ENCODE results near the gene PEMT.

The PEMT gene

DNA sequence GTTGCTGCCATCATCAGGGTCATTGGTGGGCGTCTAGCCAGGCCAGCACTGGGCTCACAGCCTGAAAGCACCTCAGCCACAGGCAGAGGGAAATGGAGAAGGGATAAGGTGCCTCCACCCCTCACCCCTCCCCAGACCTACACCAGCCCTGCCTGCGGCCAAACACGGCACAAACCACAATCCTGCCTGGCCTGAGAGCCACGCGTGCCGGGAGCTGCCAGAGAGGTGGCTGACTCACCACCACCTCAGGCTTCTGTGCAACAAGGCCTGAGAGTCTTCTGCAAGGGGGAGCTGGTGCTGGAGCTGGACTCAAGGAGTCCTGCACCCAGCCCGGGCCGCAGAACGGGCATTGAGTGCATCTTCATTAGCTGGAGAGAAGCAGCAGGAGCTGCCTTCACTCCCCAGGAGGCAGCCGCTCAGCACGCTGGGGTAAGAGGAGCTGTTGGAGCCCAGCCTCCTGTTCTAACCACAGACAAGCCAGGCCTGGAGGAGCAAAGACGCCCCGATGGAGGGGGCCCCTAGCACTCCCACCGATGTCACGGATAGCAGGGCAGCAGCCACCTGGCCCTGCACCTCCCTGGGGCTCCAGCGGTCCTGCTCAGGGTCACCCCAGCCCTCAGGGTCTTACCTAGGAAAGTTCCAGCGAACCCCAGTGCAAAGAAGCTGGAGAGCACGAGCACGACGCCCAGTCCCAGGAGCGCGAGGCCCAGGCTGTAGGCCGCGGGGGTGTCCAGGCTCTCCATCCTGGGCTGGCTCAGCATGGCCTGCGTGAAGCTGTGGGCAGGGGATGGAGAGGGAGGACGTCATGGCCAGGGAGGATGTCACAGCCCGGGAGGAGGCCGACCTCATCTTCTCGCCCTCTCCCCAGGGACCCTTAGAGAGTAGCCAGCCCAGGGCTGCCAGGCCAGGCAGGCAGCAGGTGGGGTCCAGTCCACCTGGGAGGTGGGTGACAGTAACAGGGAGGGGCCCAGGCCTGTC, 79.3 kb downstream of the PEMT start:
- peak overlapping the region in 7 of 11 experiments; percentile 1 to 59 (median 28); a peak in 9 of 22 replicates for H3K9ac ChIP-seq
- no peak overlapping the region for H3K4me3 ChIP-seq
- peak overlapping the region in 3 of 11 experiments; percentile 36 to 49 (median 43); a peak in 6 of 22 replicates for H3K27ac ChIP-seq
- H3K36me3 ChIP-seq, result no peaks in the 10 kb centered on the region
- no peaks in the 10 kb centered on the region for H3K27me3 ChIP-seq
- TF ChIP-seq Cebpa-rat (IDR thresholded peaks at IDR 0.05), result no peak
- H3K4me1 ChIP-seq, result peaks cover 63 to 100% (median 100%) of the 10 kb centered on the region in 10 experiments
- peaks cover 0 to 40% (median 6%) of the 10 kb centered on the region in 11 experiments; a peak in 7 of 22 replicates for H4K20me1 ChIP-seq
- no peaks in the 10 kb centered on the region for H3K9me3 ChIP-seq (replicated peaks in 1 of 11)
- peak overlapping the region; percentile 55 to 98 (median 92); a peak in 21 of 22 replicates for H3K4me2 ChIP-seq

- H3K36me3 ChIP-seq, result no peaks in the 10 kb centered on the region
- H3K27me3 ChIP-seq, result no peaks in the 10 kb centered on the region
- peaks cover 0 to 34% (median 5%) of the 10 kb centered on the region in 11 experiments; a peak in 4 of 22 replicates for H4K20me1 ChIP-seq
- H3K9ac ChIP-seq, result peak overlapping the region in 6 of 11 experiments; percentile 16 to 66 (median 58); a peak in 10 of 22 replicates
- H3K27ac ChIP-seq, result peak overlapping the region in 9 of 11 experiments; percentile 37 to 84 (median 65); a peak in 17 of 22 replicates
- peaks cover 63 to 100% (median 100%) of the 10 kb centered on the region in 10 experiments for H3K4me1 ChIP-seq
- H3K4me2 ChIP-seq, result peak overlapping the region; percentile 67 to 98 (median 92)
- H3K4me3 ChIP-seq, result peak overlapping the region in 5 of 10 experiments; percentile 8 to 18 (median 14); a peak in 3 of 20 replicates
- no peaks in the 10 kb centered on the region for H3K9me3 ChIP-seq (replicated peaks in 1 of 11)
- TF ChIP-seq Cebpa-rat (IDR thresholded peaks at IDR 0.05), result no peak
Measured at GRCh38 chr17:17511293-17511741, 80.2 kb downstream of the PEMT start.

GRCh38 chr17:17510456-17511292, 80.8 kb downstream of the PEMT start:
- TF ChIP-seq Cebpa-rat (IDR thresholded peaks at IDR 0.05), result no peak
- Histone ChIP-seq H3K9ac (peak overlapping the region in 9 of 11 experiments; percentile 6 to 66 (median 37); a peak in 13 of 22 replicates), H3K27ac (peak overlapping the region in 9 of 11 experiments; percentile 37 to 84 (median 65); a peak in 18 of 22 replicates)

GRCh38 chr17:17509601-17510425, 81.7 kb downstream of the PEMT start:
- peak overlapping the region in 9 of 11 experiments; percentile 37 to 84 (median 65); a peak in 17 of 22 replicates for H3K27ac ChIP-seq
- peak overlapping the region; percentile 67 to 98 (median 92) for H3K4me2 ChIP-seq
- H3K4me1 ChIP-seq, result peaks cover 57 to 100% (median 100%) of the 10 kb centered on the region in 10 experiments
- H3K36me3 ChIP-seq, result no peaks in the 10 kb centered on the region
- no peaks in the 10 kb centered on the region for H3K27me3 ChIP-seq
- no peak for TF ChIP-seq Cebpa-rat (IDR thresholded peaks at IDR 0.05)
- H3K4me3 ChIP-seq, result peak overlapping the region in 2 of 10 experiments; percentile 8 to 22; a peak in 3 of 20 replicates
- H3K9me3 ChIP-seq (replicated peaks in 1 of 11), result no peaks in the 10 kb centered on the region
- H4K20me1 ChIP-seq, result peaks cover 0 to 24% (median 0%) of the 10 kb centered on the region in 11 experiments; a peak in 4 of 22 replicates
- peak overlapping the region in 6 of 11 experiments; percentile 23 to 66 (median 53); a peak in 10 of 22 replicates for H3K9ac ChIP-seq

More at GRCh38 chr17:17510456-17511292, 80.8 kb downstream of the PEMT start:
- Histone ChIP-seq H3K9me3 (replicated peaks in 1 of 11) (no peaks in the 10 kb centered on the region), H3K36me3 (no peaks in the 10 kb centered on the region), H3K4me3 (peak overlapping the region in 5 of 10 experiments; percentile 8 to 18 (median 14); a peak in 3 of 20 replicates), H3K27me3 (no peaks in the 10 kb centered on the region), H3K4me2 (peak overlapping the region; percentile 67 to 98 (median 92)), H3K4me1 (peaks cover 58 to 100% (median 100%) of the 10 kb centered on the region in 10 experiments), H4K20me1 (peaks cover 0 to 28% (median 2%) of the 10 kb centered on the region in 11 experiments; a peak in 4 of 22 replicates)

- H3K27me3 ChIP-seq, result no peaks in the 10 kb centered on the region
Measured at GRCh38 chr17:17508646-17509591, 82.6 kb downstream of the PEMT start.

GRCh38 chr17:17508019-17508535, 83.4 kb downstream of the PEMT start:
- peak overlapping the region in 1 of 10 experiments; percentile 36; a peak in 1 of 20 replicates for H3K4me3 ChIP-seq
- H3K9ac ChIP-seq, result peak overlapping the region in 3 of 11 experiments; percentile 56 to 63 (median 61); a peak in 2 of 22 replicates
- no peaks in the 10 kb centered on the region for H3K36me3 ChIP-seq
- H3K4me1 ChIP-seq, result peaks cover 55 to 100% (median 100%) of the 10 kb centered on the region in 10 experiments
- H4K20me1 ChIP-seq, result peaks cover 0 to 20% (median 0%) of the 10 kb centered on the region in 11 experiments; a peak in 4 of 22 replicates
- H3K9me3 ChIP-seq (replicated peaks in 1 of 11), result no peaks in the 10 kb centered on the region
- no peak for TF ChIP-seq Cebpa-rat (IDR thresholded peaks at IDR 0.05)
- H3K4me2 ChIP-seq, result peak overlapping the region in 9 of 11 experiments; percentile 57 to 98 (median 93); a peak in 18 of 22 replicates
- no peaks in the 10 kb centered on the region for H3K27me3 ChIP-seq
- peak overlapping the region in 3 of 11 experiments; percentile 57 to 78 (median 64); a peak in 3 of 22 replicates for H3K27ac ChIP-seq

More at GRCh38 chr17:17508646-17509591, 82.6 kb downstream of the PEMT start:
- Histone ChIP-seq H3K4me3 (peak overlapping the region in 1 of 10 experiments; percentile 22; a peak in 2 of 20 replicates), H3K9ac (peak overlapping the region in 5 of 11 experiments; percentile 8 to 66 (median 59); a peak in 8 of 22 replicates), H3K9me3 (replicated peaks in 1 of 11) (no peaks in the 10 kb centered on the region), H3K27ac (peak overlapping the region in 5 of 11 experiments; percentile 61 to 84 (median 77); a peak in 10 of 22 replicates), H3K36me3 (no peaks in the 10 kb centered on the region), H3K4me1 (peaks cover 55 to 100% (median 100%) of the 10 kb centered on the region in 10 experiments), H3K4me2 (peak overlapping the region in 10 of 11 experiments; percentile 75 to 98 (median 92); a peak in 19 of 22 replicates), H4K20me1 (peaks cover 0 to 21% (median 0%) of the 10 kb centered on the region in 11 experiments; a peak in 4 of 22 replicates)
- no peak for TF ChIP-seq Cebpa-rat (IDR thresholded peaks at IDR 0.05)

Data from BLaER1 treated with 17β-estradiol and CSF1 and Interleukin-3, amounts not matched to agents 10 nM and 100 nM (cell line).